Germinal center (tissue), 1 donor: Measurements from ENCODE around the gene RBMS1.
A peak's percentile ranks its signal among the peaks of the same experiment; 100 is the strongest.

Source experiments
- DNase-seq: peaks from one replicate; pipeline ENCODE4 v3.0.0; 2012; ENCODE audit warnings: mixed read lengths, low spot score

RBMS1 gene

DNA sequence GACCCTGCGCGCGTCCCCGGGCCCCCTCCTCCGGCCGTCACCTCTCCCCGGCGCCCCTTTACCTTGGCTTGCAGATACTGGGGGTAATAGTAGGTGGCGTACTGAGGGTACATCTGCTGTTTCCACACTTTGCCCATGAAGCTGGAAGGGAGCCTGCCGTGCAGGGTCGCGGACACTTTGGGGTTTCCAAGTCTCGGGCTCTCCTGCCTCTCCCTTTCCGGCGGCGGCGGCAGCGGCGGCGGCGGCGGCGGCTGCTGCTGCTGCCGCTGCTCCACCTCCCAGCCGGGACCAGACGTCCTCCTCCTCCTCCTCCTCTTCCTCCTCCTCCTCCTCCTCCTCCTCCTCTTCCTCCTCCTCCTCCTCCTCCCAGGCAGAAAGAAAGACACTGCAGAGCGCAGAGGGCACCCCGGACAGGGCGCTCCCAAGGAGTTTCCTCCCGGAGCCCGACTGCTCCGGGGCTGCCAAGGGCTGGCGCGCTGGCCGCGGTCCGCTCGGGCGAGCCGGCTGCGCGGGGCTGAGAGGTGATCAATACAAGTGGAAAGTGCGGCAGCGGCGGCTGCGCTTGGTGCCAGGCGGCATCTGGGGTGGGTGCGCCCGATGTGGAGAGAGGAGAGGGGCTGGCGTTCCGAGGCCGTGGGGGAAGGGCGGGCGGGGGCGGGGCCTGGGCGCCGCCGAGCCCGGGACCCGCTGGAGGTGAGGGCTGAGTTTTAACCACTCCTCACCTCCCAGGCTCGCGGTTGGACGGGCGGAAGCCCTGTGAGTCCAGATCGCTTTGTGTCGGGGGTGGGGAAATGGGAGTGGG lies at the start of gene RBMS1:
TSS of gene RBMS1 (minus strand) at position 581 of the 802 bp plus-strand sequence. CDS start at position 137, 444 bp downstream.
- peak; percentile 19 for DNase-seq

- DNase-seq: no peak
Observed at GRCh38 chr2:160541745-160542144, 48.1 kb upstream of the RBMS1 start.

GRCh38 chr2:160538559-160539355 lies 45.1 kb upstream of the RBMS1 start:
- DNase-seq: no peak

DNA sequence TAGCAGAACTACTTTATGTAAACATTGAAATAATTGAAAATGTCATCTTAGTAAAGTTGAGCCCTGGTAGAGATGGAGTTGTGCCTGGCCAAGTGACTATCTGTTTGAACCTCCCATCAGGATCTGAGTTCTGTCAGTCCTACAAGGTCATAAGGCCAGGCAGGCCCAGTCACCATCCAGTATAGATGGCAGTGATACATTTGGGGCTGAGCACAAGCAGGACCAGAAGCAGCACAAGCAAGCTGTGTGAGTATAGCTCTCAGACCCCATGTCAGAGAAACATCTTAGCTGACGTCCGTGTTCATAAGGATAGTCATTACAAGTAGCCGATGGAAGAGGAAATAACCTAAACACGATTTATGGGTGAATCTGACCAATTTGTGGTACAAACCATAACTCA lies 44.5 kb upstream of the RBMS1 start:
- DNase-seq: no peak

GRCh38 chr2:160534996-160535395 lies 41.4 kb upstream of the RBMS1 start:
- no peak for DNase-seq

DNA sequence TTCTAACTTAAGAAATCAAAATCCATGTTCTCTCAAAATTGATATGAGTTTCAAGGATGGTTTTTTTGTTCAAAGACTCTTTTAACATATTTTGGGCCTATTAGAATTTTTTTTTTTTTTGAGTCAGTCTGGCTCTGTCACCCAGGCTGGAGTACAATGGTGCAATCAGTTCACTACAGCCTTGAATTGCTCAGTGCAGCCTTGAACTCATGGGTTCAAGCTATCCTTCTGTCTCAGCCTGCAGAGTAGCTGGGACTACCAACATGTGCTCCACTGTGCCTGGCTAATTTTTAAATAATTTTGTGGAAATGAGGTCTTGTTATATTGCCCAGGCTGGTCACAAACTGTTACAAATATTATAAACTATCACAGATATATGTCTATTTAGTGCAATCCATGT lies 40.6 kb upstream of the RBMS1 start:
- DNase-seq: no peak

GRCh38 chr2:160533482-160533881 lies 39.9 kb upstream of the RBMS1 start:
- no peak for DNase-seq

GRCh38 chr2:160532388-160532787 lies 38.8 kb upstream of the RBMS1 start:
- no peak for DNase-seq

GRCh38 chr2:160522951-160523710 lies 29.5 kb upstream of the RBMS1 start:
- DNase-seq: no peak

DNA sequence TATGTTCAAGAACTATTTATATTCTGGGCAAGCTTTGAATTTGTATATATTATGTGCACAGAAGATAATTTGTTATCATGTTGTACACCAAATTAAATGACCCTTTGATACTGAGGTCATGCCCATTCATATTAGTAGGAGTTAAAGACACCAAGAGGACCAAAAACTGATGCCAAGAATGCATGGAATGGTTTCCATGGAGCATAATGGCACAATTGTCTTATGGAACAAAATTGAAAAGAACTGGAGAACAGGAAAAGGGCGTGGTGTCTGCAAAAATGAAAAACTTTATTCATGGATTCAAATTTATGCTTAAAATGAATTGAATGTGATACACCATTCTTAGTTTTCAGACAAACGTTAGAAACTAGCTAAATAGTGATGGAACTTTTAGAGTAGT lies 24.1 kb upstream of the RBMS1 start:
- no peak for DNase-seq

- no peak for DNase-seq
Observed at GRCh38 chr2:160516547-160517365, 23.1 kb upstream of the RBMS1 start.

DNA sequence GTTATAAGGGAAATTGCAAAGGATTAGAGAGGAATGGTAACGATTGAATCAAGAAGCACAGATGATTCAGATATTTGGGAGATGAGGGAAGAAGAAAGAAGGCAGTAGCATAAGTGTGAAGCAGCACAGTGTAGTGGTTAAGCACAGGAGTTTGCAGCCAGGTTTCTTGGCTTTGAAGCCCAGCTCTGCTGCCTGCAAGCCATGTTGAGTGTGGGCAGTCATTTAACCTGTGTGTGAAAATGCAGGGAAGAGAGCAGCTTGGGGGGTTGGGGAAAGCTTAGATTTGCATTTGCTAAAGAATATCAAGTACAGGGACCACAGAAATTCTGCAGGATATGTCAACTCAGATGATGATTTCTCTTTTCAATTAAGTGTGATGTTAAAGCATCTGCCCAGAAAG lies 21.5 kb upstream of the RBMS1 start:
- no peak for DNase-seq

GRCh38 chr2:160513120-160513519 lies 19.5 kb upstream of the RBMS1 start:
- no peak for DNase-seq

DNA sequence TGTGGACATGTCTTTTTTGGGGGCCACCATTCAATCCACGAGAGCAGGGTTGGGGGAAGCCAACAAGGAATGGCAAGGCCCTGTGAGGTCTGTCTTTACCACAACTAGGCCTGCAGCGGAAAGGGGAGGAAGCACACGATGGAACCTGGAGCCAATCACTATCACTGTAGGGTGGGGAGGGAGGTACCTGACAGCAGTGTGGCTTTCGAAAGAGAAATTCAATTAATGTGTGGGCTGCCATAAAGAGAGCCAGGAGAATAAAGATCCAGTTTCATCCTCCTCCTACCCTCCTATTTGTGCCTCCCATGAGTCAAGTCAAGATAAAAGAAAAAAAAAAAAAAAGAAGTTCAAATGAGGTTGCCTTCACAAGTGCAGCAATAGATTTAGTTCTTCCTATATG lies 18.9 kb upstream of the RBMS1 start:
- DNase-seq: no peak

GRCh38 chr2:160510617-160511016 lies 17.0 kb upstream of the RBMS1 start:
- DNase-seq: no peak

GRCh38 chr2:160509016-160509415 lies 15.4 kb upstream of the RBMS1 start:
- no peak for DNase-seq

GRCh38 chr2:160507464-160507863 lies 13.9 kb upstream of the RBMS1 start:
- no peak for DNase-seq

DNA sequence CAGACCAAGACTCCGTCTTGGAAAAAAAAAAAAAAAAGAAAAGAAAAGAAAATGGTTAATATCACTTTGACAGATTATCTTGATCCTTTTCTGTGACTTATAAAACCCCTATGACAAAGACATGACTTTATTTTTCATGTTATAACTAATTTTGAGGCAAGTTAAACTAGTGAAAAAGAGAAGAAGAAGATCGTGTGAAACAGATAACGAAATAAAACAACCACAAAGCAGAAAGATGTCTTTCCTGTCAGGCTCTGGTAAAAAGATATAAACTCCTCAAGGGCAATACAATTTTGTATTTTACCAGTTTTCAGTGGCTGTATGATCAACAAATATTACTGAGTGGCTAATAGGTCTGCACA lies 13.4 kb upstream of the RBMS1 start:
- DNase-seq: no peak

DNA sequence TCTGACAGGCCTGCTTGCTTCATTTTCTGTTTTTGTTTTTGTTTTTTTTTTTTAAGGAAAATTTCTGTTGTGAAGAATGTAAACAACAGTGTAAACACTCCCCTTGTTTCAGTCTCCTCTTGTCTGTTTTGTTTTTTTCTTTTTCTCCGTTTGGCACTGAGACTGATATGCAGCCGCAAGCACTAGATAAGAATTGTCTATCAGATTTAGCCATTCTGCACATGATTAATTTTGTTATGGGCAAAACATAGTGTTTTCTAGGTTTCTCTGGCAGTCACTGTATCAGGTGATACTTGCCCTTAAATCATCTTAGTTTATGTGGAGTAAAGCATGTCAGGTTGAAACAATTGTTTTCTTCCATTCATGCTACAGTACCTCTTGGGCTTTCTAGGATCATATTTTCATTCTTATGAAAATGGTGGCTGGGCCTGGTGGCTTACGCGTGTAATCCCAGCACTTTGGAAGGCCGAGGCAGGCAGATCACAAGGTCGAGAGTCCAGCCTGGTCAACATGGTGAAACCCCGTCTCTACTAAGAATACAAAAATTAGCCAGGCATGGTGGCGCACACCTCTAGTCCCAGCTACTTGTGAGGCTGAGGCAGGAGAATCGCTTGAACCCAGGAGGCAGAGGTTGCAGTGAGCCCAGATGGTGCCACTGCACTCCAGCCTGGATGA lies 12.9 kb upstream of the RBMS1 start:
- DNase-seq: no peak

GRCh38 chr2:160505256-160505655 lies 11.6 kb upstream of the RBMS1 start:
- no peak for DNase-seq

- no peak for DNase-seq
Observed at GRCh38 chr2:160502478-160502877, 8.9 kb upstream of the RBMS1 start.
